ENCODE results near the gene ADPRS.
A peak's percentile ranks its signal among the peaks of the same experiment; 100 is the strongest.

Gene ADPRS
- 29.1 to 31.2 reads per million in 2 donors for total RNA-seq

- DNase-seq: peak; percentile 82
These were observed at the start of gene ADPRS for GRCh38 chr1:36088577-36089392. TSS of gene ADPRS (plus strand) at chr1:36088892. CDS start at chr1:36088905, 13 bp downstream.

GRCh38 chr1:36040238-36040637, 48.5 kb upstream of the ADPRS start:
- no peak for DNase-seq

GRCh38 chr1:36051821-36052220, 36.9 kb upstream of the ADPRS start:
- no peak for DNase-seq

GRCh38 chr1:36053978-36054377, 34.7 kb upstream of the ADPRS start:
- no peak for DNase-seq

- DNase-seq: no peak
These were observed 33.0 kb upstream of the ADPRS start for GRCh38 chr1:36055706-36056105.

GRCh38 chr1:36062315-36062714, 26.4 kb upstream of the ADPRS start:
- DNase-seq: no peak

- DNase-seq: no peak
These were observed 20.8 kb upstream of the ADPRS start for GRCh38 chr1:36067871-36068270.

- no peak for DNase-seq
These were observed 19.8 kb upstream of the ADPRS start for GRCh38 chr1:36068866-36069265.

GRCh38 chr1:36070349-36070748, 18.3 kb upstream of the ADPRS start:
- no peak for DNase-seq

- DNase-seq: no peak
These were observed 11.6 kb upstream of the ADPRS start for GRCh38 chr1:36076979-36077573.

- no peak for DNase-seq
These were observed 8.5 kb upstream of the ADPRS start for GRCh38 chr1:36080236-36080635.

- DNase-seq: no peak
These were observed 7.9 kb upstream of the ADPRS start for GRCh38 chr1:36080801-36081200.

- DNase-seq: no peak
These were observed 6.7 kb upstream of the ADPRS start for GRCh38 chr1:36081926-36082485.

GRCh38 chr1:36083219-36083618, 5.5 kb upstream of the ADPRS start:
- no peak for DNase-seq

- no peak for DNase-seq
These were observed 4.8 kb upstream of the ADPRS start, which contains the start of gene TEKT2 for GRCh38 chr1:36083635-36084496. TSS of gene TEKT2 (plus strand) at chr1:36084094. CDS start at chr1:36084922, 828 bp downstream.

- no peak for DNase-seq
These were observed 4.1 kb upstream of the ADPRS start for GRCh38 chr1:36084497-36085115.

GRCh38 chr1:36085126-36085525, 3.6 kb upstream of the ADPRS start:
- DNase-seq: no peak

- no peak for DNase-seq
These were observed 2.8 kb upstream of the ADPRS start for GRCh38 chr1:36085686-36086526.

GRCh38 chr1:36086529-36087232, 2.0 kb upstream of the ADPRS start:
- no peak for DNase-seq

GRCh38 chr1:36087233-36088123, 1.2 kb upstream of the ADPRS start:
- DNase-seq: no peak

Data from activated gamma-delta T cell (primary cell).